Measurements from ENCODE around the gene MARCHF10. TPM values are rescaled to one million over a fixed set of nuclear protein-coding genes. Genes with fewer than 3 reads are reported as not detected.

MARCHF10 gene
- total RNA-seq, 2 donors from 2014 or later: 29.7 TPM; not detected in 1

GRCh38 chr17:62793919-62794665, 14.0 kb downstream of the MARCHF10 start:
- TF ChIP-seq CTCF (IDR thresholded peaks at IDR 0.05) (no peak), POLR2AphosphoS5 (IDR thresholded peaks at IDR 0.05) (no peak), POLR2A (IDR thresholded peaks at IDR 0.05) (no peak)
- Histone ChIP-seq H3K36me3 (no peaks in the 10 kb centered on the region), H3K9me3 (no peaks in the 10 kb centered on the region), H3K27me3 (replicated peaks; ENCODE audit: insufficient read depth) (no peaks in the 10 kb centered on the region), H3K4me3 (no peak overlapping the region), H3K27ac (no peak overlapping the region), H3K4me1 (replicated peaks) (no peaks in the 10 kb centered on the region)
- WGBS: 77% methylated on average over 3 of the region's 3 CpGs
- no peak for DNase-seq (ENCODE audit: low spot score)
- intact Hi-C loops (cut with DNase I): no loop called here

DNA sequence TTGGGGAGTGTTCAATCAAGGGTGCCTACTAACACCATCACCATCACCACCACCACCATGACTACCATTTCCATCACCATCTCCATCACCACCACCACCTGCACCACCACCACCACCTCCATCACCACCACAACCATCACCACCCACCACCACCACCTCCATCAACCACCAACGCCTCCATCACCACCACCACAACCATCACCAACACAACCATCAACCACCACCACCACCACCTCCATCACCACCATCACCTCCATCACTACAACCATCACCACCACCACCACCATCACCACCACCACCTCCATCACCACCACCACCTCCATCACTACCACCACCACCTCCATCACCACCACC, 15.7 kb downstream of the MARCHF10 start:
- 95% methylated on average over 1 of the region's 1 CpG for WGBS
- no peak for DNase-seq (ENCODE audit: low spot score)
- H3K4me1 ChIP-seq (replicated peaks): no peaks in the 10 kb centered on the region
- intact Hi-C loops (cut with DNase I): no loop called here
- TF ChIP-seq POLR2AphosphoS5 (IDR thresholded peaks at IDR 0.05) (no peak), CTCF (IDR thresholded peaks at IDR 0.05) (no peak), POLR2A (IDR thresholded peaks at IDR 0.05) (no peak)
- no peak overlapping the region for H3K4me3 ChIP-seq
- no peaks in the 10 kb centered on the region for H3K36me3 ChIP-seq
- H3K27ac ChIP-seq: no peak overlapping the region
- no peaks in the 10 kb centered on the region for H3K27me3 ChIP-seq (replicated peaks; ENCODE audit: insufficient read depth)
- H3K9me3 ChIP-seq: no peaks in the 10 kb centered on the region

GRCh38 chr17:62791767-62792446, 16.2 kb downstream of the MARCHF10 start:
- Histone ChIP-seq H3K36me3 (no peaks in the 10 kb centered on the region), H3K4me1 (replicated peaks) (no peaks in the 10 kb centered on the region), H3K27me3 (replicated peaks; ENCODE audit: insufficient read depth) (no peaks in the 10 kb centered on the region), H3K9me3 (no peaks in the 10 kb centered on the region), H3K4me3 (no peak overlapping the region), H3K27ac (peak overlapping the region in 1 of 2 donors; percentile 23)
- no peak for DNase-seq (ENCODE audit: low spot score)
- intact Hi-C loops (cut with DNase I): no loop called here
- 85% methylated on average over 12 of the region's 12 CpGs for WGBS
- TF ChIP-seq POLR2AphosphoS5 (IDR thresholded peaks at IDR 0.05) (no peak), CTCF (IDR thresholded peaks at IDR 0.05) (no peak), POLR2A (IDR thresholded peaks at IDR 0.05) (no peak)

DNA sequence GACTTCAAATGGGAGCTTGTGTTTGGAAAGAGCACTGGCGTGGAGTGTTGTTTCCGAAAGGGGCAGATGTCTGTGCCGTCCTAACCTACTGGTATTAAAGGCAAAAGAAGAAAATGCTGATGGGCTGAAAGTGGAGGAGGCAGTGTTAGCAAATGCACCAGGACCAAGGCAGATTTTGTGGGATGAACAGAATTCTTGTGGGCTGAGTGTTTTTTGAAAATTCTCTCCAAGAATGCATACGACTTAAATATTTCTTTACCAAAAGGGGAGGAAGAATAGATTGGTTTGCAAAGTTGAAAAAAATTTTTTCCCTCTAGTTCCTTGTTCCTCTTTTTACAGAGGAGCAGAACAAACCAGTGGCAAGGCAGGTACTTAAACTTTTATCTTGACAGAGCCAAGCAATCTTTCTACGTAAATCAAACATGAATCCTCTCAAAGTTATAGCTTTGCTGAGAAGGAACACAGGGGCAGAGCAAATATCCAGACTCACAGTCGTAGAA, 16.8 kb downstream of the MARCHF10 start:
- WGBS: 44% methylated on average over 6 of the region's 6 CpGs
- no peak for DNase-seq (ENCODE audit: low spot score)
- Histone ChIP-seq H3K4me3 (no peak overlapping the region), H3K36me3 (no peaks in the 10 kb centered on the region), H3K9me3 (no peaks in the 10 kb centered on the region), H3K4me1 (replicated peaks) (no peaks in the 10 kb centered on the region), H3K27me3 (replicated peaks; ENCODE audit: insufficient read depth) (no peaks in the 10 kb centered on the region), H3K27ac (peak overlapping the region in 1 of 2 donors; percentile 23)
- intact Hi-C loops (cut with DNase I): no loop called here
- TF ChIP-seq POLR2A (IDR thresholded peaks at IDR 0.05) (no peak), CTCF (IDR thresholded peaks at IDR 0.05) (no peak), POLR2AphosphoS5 (IDR thresholded peaks at IDR 0.05) (peak; percentile 33)
